Epidermal melanocyte (primary cell): Measurements from ENCODE around the gene ADORA2A.

Experiments used
- DNase-seq: peaks from one replicate; pipeline ENCODE4 v3.0.0; 2011; ENCODE audit warnings: low spot score; ENCODE audit not compliant: insufficient read length

ADORA2A gene

DNA sequence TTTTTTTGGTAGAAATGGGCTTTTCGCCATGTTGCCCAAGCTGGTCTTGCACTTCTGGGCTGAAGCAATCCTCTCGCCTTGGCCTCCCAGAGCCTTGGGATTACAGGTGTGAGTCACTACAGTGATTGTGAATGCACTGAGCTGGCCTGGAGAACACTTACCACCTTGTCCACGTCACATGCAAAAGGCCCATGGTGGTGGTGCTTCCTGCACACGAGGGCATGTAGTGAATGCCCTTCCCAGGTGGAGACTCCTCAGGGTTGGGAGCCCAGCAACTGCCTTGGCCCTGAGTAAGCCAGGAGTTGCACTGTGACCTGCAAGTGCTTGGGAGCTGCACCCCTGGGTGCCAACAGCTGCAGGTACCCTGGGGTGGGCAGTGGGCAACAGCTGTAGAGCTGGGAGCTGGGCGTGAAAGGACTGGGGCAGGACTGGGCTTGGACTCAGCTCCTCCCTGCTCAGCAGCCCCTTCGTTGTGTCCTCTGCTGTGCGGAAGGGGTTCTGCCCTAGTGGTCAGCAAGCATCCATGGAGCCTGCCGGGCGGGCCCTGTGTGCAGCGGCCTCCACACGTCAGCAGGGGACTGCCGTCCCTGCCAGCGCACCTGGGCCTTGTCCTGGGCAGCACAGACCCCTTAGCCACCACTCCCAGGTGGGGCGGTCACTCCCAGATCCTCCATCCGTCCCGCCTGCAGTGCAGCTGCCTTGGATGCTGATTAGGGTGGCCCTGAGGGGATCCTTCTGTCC, 9.3 kb upstream of the ADORA2A start:
- no peak for DNase-seq

GRCh38 chr22:24418786-24419474, 8.5 kb upstream of the ADORA2A start:
- no peak for DNase-seq

DNA sequence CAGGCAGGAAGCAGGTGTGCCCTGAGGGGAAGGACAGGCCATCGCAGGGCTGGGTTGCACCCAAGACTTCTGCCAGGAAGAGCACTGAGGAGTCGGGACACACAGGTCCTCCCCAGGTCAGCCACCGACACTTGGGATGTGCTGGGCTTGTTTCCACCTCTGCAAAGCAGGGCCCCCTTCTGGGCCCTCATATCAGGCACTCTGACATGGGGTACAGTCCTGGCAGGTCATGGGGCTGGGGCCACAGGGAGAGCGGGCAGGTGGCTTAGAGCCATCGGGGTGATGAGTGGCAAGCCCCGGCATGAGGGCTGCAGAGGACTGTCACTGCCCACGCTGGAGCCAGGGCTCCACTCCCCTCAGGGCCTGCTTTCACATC, 7.9 kb upstream of the ADORA2A start:
- DNase-seq: no peak

DNA sequence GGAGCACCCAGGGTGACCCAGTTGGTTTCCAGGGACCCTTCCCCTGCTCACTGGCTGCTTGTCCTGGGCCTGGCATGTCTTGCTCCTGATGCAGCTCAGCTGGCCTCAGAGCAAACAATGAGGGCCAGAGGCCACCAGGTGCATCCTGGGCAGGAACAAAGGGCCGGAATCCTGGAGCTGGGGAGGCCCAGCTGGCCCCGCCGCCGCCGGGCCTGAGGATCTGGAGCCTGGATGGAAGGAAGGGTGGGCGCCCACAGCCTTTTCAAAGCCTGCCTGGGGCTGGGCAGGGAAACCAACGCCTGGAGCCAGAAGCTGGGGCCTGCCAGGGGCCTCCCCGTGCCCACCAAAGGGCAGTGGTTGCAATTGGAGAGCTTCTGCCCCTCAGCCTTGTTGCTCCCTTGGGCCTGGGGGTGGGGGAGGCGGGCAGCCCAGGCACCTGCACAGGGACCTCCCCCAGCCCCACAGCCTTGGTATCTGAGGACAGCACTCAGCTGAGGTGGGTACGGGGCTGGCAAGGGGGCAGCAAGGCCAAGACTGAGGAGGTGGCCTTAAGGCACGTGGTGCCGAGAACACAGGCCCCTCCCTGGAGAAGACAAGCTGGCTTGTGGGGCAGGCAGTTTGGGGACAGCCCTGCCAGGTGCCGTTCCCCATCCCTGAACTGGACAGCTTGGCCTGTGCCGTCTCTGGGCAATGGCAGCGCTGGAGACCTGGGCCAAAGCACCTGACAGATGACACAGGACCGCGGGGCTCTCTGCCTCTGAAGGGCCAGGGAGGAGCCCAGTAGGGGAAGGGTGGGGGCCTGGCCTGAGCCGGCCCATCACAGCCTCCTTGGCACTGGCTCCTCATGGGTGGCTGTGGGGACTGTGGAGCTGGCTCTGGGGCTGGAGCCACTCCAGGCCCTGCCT, 7.1 kb upstream of the ADORA2A start:
- DNase-seq: no peak

- no peak for DNase-seq
Measured at GRCh38 chr22:24420977-24421343, 6.4 kb upstream of the ADORA2A start.

DNA sequence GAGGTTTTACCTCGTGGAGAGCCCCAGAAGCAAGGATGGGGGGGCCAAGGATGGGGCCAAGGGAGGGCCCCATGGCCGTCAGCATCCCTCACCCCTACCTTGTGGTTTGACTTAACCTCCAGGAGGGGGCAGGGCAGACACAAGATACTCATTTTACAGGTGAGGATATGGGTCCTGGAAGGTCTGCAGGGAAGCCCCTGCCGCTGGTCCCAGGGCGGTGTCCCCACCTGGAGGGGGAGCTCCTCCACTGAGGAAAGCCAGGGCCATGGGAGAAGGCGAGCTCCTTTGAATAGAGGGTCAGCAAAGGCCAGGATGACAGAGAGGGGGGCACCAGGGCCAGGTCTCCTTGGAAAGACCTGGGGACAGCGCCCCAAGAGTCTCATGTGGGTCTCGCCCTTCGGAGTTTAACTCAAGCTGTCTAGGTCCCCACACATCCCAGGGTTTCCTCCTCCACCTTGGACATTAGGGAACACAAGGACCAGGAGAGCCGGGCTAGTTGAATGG, 5.9 kb upstream of the ADORA2A start:
- no peak for DNase-seq

- DNase-seq: no peak
Measured at GRCh38 chr22:24422102-24422665, 5.2 kb upstream of the ADORA2A start.

GRCh38 chr22:24423519-24424000, 3.8 kb upstream of the ADORA2A start:
- DNase-seq: peak; percentile 70

- DNase-seq: no peak
Measured at GRCh38 chr22:24424001-24424900, 3.1 kb upstream of the ADORA2A start.

GRCh38 chr22:24424901-24425775, 2.3 kb upstream of the ADORA2A start:
- DNase-seq: no peak

DNA sequence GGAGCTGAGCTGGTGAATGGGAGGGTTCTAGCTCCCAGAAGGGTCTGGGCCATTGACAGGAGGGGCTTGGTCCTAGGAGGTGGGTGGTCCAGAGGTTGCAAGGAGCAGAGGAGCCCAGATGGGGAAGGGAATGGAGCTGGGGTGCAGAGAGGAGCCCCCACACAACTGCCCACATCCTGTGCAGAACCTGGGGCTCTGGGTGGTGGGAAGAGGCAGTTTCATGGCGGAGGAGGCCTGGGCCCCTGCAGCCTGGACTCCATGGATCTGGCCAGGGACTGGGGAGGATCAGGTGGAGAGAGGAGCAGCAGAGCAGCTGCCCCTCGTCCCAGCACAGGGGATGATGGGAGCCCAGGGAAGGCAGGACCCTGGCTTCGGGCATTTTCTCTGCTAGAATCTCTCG, 963 bp upstream of the ADORA2A start:
- no peak for DNase-seq

GRCh38 chr22:24426851-24427499, 424 bp upstream of the ADORA2A start:
- DNase-seq: no peak

DNA sequence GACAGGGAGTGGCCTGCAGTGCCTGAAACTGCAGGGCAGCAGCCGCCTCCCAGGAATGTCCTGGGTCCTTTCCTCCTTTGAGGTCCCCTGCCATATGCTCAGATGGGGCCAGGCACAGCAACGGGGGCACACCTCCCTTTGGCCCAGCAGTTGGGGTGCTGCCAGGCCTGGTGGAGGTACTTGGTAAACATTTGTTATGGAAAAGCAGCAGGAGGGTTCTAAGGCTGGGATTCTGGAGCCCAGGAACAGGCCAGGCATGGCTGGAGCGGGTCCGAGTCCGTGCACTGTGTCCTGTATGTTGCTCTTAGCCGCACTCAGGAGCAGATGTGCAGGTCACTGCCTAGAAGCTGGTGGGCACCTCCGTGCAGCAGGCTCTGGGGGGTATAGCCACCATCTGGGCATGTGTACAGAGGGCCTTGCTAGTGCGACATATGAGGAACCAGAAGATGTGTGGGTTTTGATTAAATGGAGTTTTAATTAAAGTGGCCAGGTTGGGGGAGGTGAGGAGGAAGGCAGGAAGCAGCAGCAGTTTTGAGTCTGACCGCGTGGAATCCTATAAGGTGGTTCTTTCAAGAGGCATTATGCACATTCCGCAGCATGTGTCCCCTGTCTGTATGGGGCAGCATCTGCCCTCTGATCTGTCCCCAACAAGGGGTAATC, 1.5 kb downstream of the ADORA2A start:
- DNase-seq: no peak

DNA sequence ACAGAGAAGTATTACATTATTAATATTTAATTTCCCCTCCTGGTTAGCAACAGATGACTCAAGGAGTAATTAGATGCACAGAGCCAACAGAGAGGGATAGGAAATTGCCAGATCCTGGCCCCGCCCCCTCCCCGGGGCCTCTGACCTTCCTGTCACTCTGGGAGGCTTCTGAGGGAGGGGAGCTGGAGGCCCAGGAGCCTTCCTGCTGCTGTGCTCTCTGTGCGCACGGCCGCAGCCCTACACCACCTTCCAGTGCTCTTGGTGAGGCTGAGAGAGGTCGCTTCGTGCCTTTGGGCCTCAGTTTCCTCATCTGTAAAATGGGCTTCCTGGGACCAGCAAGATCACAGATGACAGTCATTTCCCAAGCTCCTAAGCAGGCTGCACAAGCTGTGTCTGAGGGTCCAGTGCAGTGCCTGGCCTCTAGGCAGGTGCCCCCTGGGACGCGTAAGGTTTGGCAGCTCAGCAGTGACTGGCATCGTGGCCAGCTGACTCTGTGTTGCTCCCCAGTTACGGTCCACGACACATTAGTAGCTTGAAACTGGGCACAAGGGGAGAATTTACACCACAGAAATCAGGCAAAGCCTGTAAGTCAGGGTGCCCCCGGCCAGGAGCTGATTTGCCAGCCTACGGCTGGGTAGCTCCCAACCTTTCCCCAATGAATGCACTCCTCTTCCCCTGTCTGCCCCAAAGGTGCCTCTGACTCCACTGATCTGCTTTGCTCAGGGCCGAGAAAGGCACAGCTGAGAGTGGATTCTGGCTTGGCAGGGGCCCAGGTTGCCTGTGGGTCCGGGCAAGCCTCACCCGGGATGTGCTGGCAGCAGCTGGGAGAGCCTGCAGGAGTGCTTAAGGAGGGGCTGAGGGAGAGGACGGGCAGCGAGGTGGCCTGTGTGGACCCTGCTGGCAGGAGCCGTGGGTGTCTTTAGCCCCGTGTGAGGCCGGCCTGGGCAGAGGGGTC, 2.3 kb downstream of the ADORA2A start:
- DNase-seq: peak; percentile 69

DNA sequence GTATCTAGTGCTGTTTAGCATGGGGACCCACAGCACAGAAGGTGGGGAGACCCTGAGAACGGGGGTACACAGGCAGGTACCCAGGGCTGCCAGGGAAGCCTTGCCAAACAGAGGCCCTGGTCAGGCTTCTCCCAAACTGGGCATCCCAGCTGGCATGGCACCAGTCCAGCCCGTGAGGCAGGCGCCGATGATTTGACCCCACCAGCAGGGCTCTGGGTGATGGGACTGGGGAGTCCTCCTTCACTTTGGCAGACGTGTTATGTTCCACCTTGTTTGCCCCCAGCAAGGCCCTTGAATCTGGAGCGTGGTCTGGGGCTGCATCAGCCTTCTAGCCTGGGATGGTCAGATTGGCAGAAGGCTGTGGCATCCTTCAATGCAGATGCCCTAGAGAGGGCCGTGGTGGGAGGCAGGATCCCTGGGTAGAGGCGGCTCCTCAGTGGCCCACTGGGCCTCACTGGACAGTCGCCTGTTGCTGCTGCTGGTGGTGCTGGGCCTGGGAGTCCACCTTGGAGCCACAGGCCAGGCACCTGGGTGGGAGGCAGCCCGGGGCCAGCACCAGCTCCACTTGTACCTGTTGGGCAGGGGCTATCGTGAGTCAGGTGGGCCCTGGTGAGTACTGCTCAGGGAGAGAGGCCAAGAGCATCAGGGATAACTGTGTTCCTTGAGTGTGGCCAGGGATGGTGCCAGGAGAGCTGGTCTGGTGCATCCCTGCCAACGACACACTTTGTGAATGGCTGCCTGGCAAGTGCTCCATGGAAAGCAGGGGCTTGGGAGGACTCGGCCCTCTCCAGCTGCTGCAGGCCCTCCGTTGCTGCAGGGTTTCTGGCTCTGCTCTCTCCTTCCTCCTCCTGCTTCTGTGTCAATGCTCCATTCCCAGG, 3.3 kb downstream of the ADORA2A start:
- DNase-seq: no peak

DNA sequence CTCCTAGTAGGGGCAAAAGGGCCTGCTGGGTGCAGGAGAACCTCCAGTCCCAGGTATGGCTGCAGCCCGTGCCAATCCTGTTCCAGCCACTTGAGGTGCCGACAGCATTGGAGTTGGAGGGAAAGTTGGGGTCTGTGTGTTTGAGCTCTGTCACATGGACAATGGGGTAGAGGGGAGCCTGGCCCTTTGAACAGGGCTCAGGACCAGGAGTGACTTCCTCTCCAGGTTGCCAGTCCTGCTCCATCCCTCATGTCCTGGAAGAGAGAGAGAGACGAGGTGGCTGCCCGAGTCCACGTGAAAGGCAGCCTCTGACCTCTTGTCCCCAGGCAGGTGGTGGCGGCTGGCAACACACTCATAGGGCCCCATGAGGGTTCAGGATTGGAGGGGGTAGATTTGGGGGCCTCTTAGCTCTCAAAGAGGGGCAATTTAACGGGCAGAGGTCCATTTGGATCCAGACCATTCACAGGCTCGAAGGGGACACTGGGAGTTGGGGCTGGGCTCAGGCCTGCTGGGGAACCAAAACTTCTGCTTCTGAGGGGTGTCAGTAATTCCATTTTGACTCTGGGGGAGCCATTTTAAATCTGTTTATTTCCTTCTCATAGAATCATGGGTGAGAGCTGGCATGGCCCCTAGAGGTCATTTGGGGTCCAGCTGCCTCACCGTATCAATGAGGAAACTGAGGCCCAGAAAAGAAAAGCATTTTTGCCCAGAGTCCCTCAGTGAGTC, 4.1 kb downstream of the ADORA2A start:
- no peak for DNase-seq
